KMS-11 (cell line): ENCODE data around the gene WFIKKN1.

Source experiments
- H2AFZ ChIP-seq: fragments of 200-600 bp; sonication (generic); 2 replicates; pipeline ENCODE4 v1.6.1; 2016; ENCODE audit warnings: antibody characterized with exemption, mixed run types, low read depth
- H3K27ac ChIP-seq: fragments of 200-600 bp; sonication (generic); 2 replicates; pipeline ENCODE4 v1.6.1; 2016; ENCODE audit warnings: mild to moderate bottlenecking, mixed run types
- H3K27me3 ChIP-seq: fragments of 200-600 bp; sonication (generic); 2 replicates; pipeline ENCODE4 v1.6.1; 2017; ENCODE audit warnings: mild to moderate bottlenecking, low read depth, mixed run types, moderate library complexity; ENCODE audit not compliant: insufficient read depth
- H3K36me3 ChIP-seq: fragments of 200-600 bp; sonication (generic); 2 replicates; pipeline ENCODE4 v1.6.1; 2017; ENCODE audit warnings: mild to moderate bottlenecking, mixed run types; ENCODE audit not compliant: insufficient read depth
- H3K4me1 ChIP-seq: fragments of 200-600 bp; sonication (generic); 2 replicates; pipeline ENCODE4 v1.6.1; 2016; ENCODE audit warnings: mild to moderate bottlenecking, low read depth, mixed run types; ENCODE audit not compliant: poor library complexity, severe bottlenecking
- H3K4me2 ChIP-seq: fragments of 200-600 bp; sonication (generic); 2 replicates; pipeline ENCODE4 v1.7.0; 2016; ENCODE audit warnings: mild to moderate bottlenecking, mixed run types
- H3K4me3 ChIP-seq: fragments of 200-600 bp; sonication (generic); IDR thresholded peaks from 2 replicates; pipeline ENCODE4 v1.6.1; 2017; ENCODE audit warnings: low read depth, low read length, mixed read lengths; ENCODE audit not compliant: insufficient read depth
- H3K79me2 ChIP-seq: fragments of 200-600 bp; sonication (generic); 2 replicates; pipeline ENCODE4 v1.6.1; 2016; ENCODE audit warnings: low read depth, mixed run types; ENCODE audit not compliant: insufficient read depth
- H3K9ac ChIP-seq: fragments of 200-600 bp; sonication (generic); 2 replicates; pipeline ENCODE4 v1.6.1; 2016; ENCODE audit warnings: mild to moderate bottlenecking, mixed run types
- H4K20me1 ChIP-seq: fragments of 200-600 bp; sonication (generic); 2 replicates; pipeline ENCODE4 v1.6.1; 2016; ENCODE audit warnings: mild to moderate bottlenecking, mixed run types; ENCODE audit not compliant: insufficient read depth
- CTCF ChIP-seq: fragments of 200-600 bp; sonication (generic); conservative IDR thresholded peaks from 2 replicates; pipeline ENCODE4 v1.6.1; 2017; ENCODE audit warnings: low read depth, mild to moderate bottlenecking, antibody characterized with exemption, low read length, moderate library complexity, mixed read lengths

The WFIKKN1 gene

DNA sequence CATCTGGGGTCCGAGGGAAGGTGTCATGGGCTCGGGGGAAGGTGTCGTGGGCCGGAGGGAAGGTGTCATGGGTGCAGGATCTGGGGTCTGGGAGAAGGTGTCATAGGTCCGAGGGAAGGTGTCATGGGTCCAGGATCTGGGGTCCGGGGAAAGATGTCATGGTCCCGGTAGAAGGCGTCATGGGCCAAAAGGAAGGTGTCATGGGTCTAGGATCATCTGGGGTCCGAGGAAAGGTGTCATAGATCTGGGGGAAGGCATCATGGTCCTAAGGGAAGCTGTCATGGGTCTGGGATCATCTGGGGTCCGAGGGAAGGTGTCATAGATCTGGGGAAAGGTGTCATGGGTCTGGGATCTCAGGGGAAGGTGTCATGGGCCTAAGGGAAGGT, 40.0 kb upstream of the WFIKKN1 start:
- Histone ChIP-seq H3K4me2 (peak overlapping the region; percentile 95), H3K79me2 (peaks cover 49% of the 10 kb centered on the region), H3K9ac (peak overlapping the region; percentile 57; the same call in 1 of the 2 replicates), H4K20me1 (no peaks in the 10 kb centered on the region), H2AFZ (no peak overlapping the region), H3K27ac (no peak overlapping the region), H3K27me3 (no peaks in the 10 kb centered on the region; the same call in 1 of the 2 replicates), H3K4me1 (peaks cover 22% of the 10 kb centered on the region), H3K4me3 (no peak overlapping the region), H3K36me3 (no peaks in the 10 kb centered on the region)
- no peak for TF ChIP-seq CTCF

- H2AFZ ChIP-seq, result no peak overlapping the region
- peaks cover 49% of the 10 kb centered on the region for H3K79me2 ChIP-seq
These were observed 39.6 kb upstream of the WFIKKN1 start for GRCh38 chr16:591231-591630.

DNA sequence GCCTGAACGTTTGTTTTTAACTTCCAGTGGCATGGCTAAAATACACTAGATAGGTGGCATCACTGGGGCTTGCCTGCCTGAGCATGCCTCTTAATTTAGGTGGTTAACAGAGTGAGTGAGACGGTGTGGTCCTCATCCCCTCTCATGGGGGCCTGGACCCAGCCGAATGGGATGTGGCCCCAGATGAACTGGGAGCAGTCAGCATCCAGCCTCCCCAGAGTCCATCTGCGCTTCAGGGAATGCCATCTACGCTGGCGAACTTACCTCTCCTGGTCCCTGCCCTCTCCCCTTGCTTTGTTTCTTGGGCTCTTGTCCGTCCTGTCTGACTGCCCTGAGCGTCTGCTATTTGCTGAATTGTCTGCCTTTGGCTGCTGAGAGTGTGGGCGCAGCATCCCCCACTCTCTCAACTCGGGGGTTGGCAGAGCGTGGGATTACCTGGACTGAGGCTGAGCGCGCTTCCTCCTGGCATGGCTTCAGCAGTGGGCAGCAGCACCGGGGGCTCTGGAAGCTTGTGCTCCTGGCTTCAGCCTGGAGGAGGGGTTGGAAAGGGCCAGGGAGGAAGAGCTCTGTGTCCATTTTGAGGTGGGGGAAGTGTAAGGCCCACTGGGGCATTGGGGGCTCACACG, 38.8 kb upstream of the WFIKKN1 start:
- H3K79me2 ChIP-seq, result peaks cover 43% of the 10 kb centered on the region
- no peak overlapping the region for H3K27ac ChIP-seq
- no peaks in the 10 kb centered on the region for H4K20me1 ChIP-seq
- no peak for TF ChIP-seq CTCF
- H3K4me1 ChIP-seq, result peaks cover 17% of the 10 kb centered on the region
- no peaks in the 10 kb centered on the region for H3K36me3 ChIP-seq
- H3K9ac ChIP-seq, result no peak overlapping the region
- H2AFZ ChIP-seq, result no peak overlapping the region
- H3K4me2 ChIP-seq, result no peak overlapping the region; the same call in 1 of the 2 replicates
- H3K27me3 ChIP-seq, result no peaks in the 10 kb centered on the region
- H3K4me3 ChIP-seq, result no peak overlapping the region

More at GRCh38 chr16:591231-591630, 39.6 kb upstream of the WFIKKN1 start:
- no peaks in the 10 kb centered on the region for H4K20me1 ChIP-seq
- no peaks in the 10 kb centered on the region for H3K27me3 ChIP-seq
- H3K36me3 ChIP-seq, result no peaks in the 10 kb centered on the region
- H3K9ac ChIP-seq, result no peak overlapping the region
- H3K4me1 ChIP-seq, result peaks cover 22% of the 10 kb centered on the region
- no peak overlapping the region for H3K27ac ChIP-seq
- peak overlapping the region; percentile 95 for H3K4me2 ChIP-seq
- TF ChIP-seq CTCF, result no peak
- no peak overlapping the region for H3K4me3 ChIP-seq

- H3K27ac ChIP-seq, result no peak overlapping the region
- H2AFZ ChIP-seq, result no peak overlapping the region
- H3K79me2 ChIP-seq, result peaks cover 36% of the 10 kb centered on the region
- no peaks in the 10 kb centered on the region for H3K27me3 ChIP-seq
- TF ChIP-seq CTCF, result no peak
- H3K4me1 ChIP-seq, result peaks cover 10% of the 10 kb centered on the region
- no peak overlapping the region for H3K4me3 ChIP-seq
- no peaks in the 10 kb centered on the region for H3K36me3 ChIP-seq
- H3K9ac ChIP-seq, result no peak overlapping the region
- no peaks in the 10 kb centered on the region for H4K20me1 ChIP-seq
- H3K4me2 ChIP-seq, result no peak overlapping the region
These were observed 38.1 kb upstream of the WFIKKN1 start for GRCh38 chr16:592518-593306.
